ENCODE data around the gene TIRAP.
"Not testable (repeated sequence)": the region's sequence is repeated elsewhere in the genome, so short reads cannot be mapped to it uniquely, and the experiment has no call there.

Gene TIRAP

GRCh38 chr11:126308271-126308671 is 25.4 kb downstream of the TIRAP start:
- no peak for DNase-seq (ENCODE audit: extremely low spot score)
- TF ChIP-seq CTCF (IDR thresholded peaks at IDR 0.05; ENCODE audit: control extremely low read depth, extremely low read depth, low read depth, missing control alignments), result no peak
- ChIA-PET CTCF (interaction anchor here (1.2 to 2.6 kb wide), 2 partner anchors 10 to 172 kb away, joined by 3 to 6 read pairs; no protein-coding TSS in a partner anchor), POLR2A (no interaction called here)

GRCh38 chr11:126308771-126309170 is 25.9 kb downstream of the TIRAP start:
- CTCF ChIA-PET, result interaction anchor here (1.2 kb wide), 1 partner anchor 172 kb away, joined by 3 read pairs; no protein-coding TSS in a partner anchor
- DNase-seq (ENCODE audit: extremely low spot score); POLR2A ChIA-PET: not testable (repeated sequence)

GRCh38 chr11:126310200-126310991 is 27.5 kb downstream of the TIRAP start:
- ChIA-PET POLR2A (no interaction called here), CTCF (interaction anchor here (0.7 to 3.8 kb wide), 31 partner anchors 10 to 681 kb away, joined by 3 to 66 read pairs (median 4); no protein-coding TSS in a partner anchor)
- TF ChIP-seq CTCF (IDR thresholded peaks at IDR 0.05; ENCODE audit: control extremely low read depth, extremely low read depth, low read depth, missing control alignments), result peak; percentile 82
- DNase-seq (ENCODE audit: extremely low spot score), result peak; percentile 65

- ChIA-PET POLR2A (no interaction called here), CTCF (interaction anchor here (0.7 to 3.8 kb wide), 28 partner anchors 9 to 681 kb away, joined by 3 to 66 read pairs (median 4); no protein-coding TSS in a partner anchor)
- TF ChIP-seq CTCF (IDR thresholded peaks at IDR 0.05; ENCODE audit: control extremely low read depth, extremely low read depth, low read depth, missing control alignments), result no peak
- no peak for DNase-seq (ENCODE audit: extremely low spot score)
These were observed 28.1 kb downstream of the TIRAP start for GRCh38 chr11:126310992-126311310.

GRCh38 chr11:126311401-126312291 is 28.8 kb downstream of the TIRAP start:
- DNase-seq (ENCODE audit: extremely low spot score), result no peak
- no peak for TF ChIP-seq CTCF (IDR thresholded peaks at IDR 0.05; ENCODE audit: control extremely low read depth, extremely low read depth, low read depth, missing control alignments)
- ChIA-PET CTCF (interaction anchor here (0.8 to 3.8 kb wide), 22 partner anchors 8 to 680 kb away, joined by 3 to 66 read pairs (median 4); no protein-coding TSS in a partner anchor), POLR2A (no interaction called here)

- no peak for TF ChIP-seq CTCF (IDR thresholded peaks at IDR 0.05; ENCODE audit: control extremely low read depth, extremely low read depth, low read depth, missing control alignments)
- CTCF ChIA-PET, result interaction anchor here (0.8 to 3.8 kb wide), 5 partner anchors 11 to 404 kb away, joined by 3 to 16 read pairs (median 3); no protein-coding TSS in a partner anchor
- POLR2A ChIA-PET, result no interaction called here
- no peak for DNase-seq (ENCODE audit: extremely low spot score)
These were observed 30.1 kb downstream of the TIRAP start for GRCh38 chr11:126312961-126313360.

Data from GM10248 (cell line).